Tibial artery (tissue), 4 donors: ENCODE results near the gene NLGN1.

Source experiments
- DNase-seq, 2 donors: peaks; one replicate each; pipeline ENCODE4 v3.0.0-alpha.2; 2019
- H3K27ac ChIP-seq, 2 donors: fragments of 200-600 bp; sonication (generic) in 1 of 2; 1 replicate in 1 of 2; 2 replicates in 1 of 2; pipeline ENCODE4 v1.5.1; 2018 to 2019; ENCODE audit warnings: mild to moderate bottlenecking in 1 of 2
- H3K27me3 ChIP-seq, 2 donors: fragments of 200-600 bp; sonication (generic) in 1 of 2; one replicate each; pipeline versions ENCODE4 v1.5.1 to v1.6.0; 2016 to 2019
- H3K36me3 ChIP-seq, 3 donors: fragments of 200-600 bp; sonication (generic) in 2 of 3; one replicate each; pipeline ENCODE4 v1.5.1; 2016 to 2019; ENCODE audit warnings: mild to moderate bottlenecking in 2 of 3
- H3K4me1 ChIP-seq, 4 donors: fragments of 200-600 bp; sonication (generic) in 2 of 4; 1 replicate in 3 of 4; 2 replicates in 1 of 4; pipeline ENCODE4 v1.5.1; 2016 to 2019
- H3K4me3 ChIP-seq, 2 donors: fragments of 200-600 bp; sonication (generic) in 1 of 2; 1 replicate in 1 of 2; 2 replicates in 1 of 2; pipeline ENCODE4 v1.5.1; 2018 to 2019; ENCODE audit warnings: mild to moderate bottlenecking in 2 of 2
- H3K9me3 ChIP-seq, 3 donors: fragments of 200-600 bp; sonication (generic) in 1 of 3; one replicate each; pipeline ENCODE4 v1.5.1; 2016 to 2019
- intact Hi-C: fragments of 100-400 bp; cut with DNase I; formaldehyde crosslinking; loops from one replicate; pipeline ENCODE4 v1.15.0; 2023; ENCODE audit warnings: low total_unique reads
- TF ChIP-seq, protein P1 (sequence below), 2 experiments: fragments of 200-600 bp in 1 of 2; fragments of 450-650 bp in 1 of 2; IDR thresholded peaks; one replicate each; pipeline ENCODE4 v1.5.1; 2017 to 2019; ENCODE audit warnings: antibody characterized with exemption in 2 of 2, mild to moderate bottlenecking in 1 of 2, moderate library complexity in 1 of 2

The NLGN1 gene

DNA sequence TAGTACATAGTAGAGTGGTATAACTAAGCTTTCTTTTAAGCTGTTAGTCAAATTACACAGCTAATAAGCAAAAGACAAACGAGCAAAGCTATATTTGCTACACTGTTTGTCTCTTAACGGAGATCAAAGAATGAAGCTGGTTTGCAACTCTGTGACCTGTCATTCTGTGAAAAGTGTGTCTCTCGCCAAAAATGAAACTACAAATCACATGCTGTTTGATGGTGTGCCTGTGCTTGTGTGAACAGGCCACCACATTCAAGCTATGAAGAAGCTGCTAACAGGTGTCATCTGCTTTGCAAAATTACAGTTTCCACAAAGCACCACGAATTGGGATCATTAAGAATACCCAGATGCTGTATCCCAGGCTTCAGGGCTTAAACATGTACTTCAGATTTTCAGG, 793.8 kb downstream of the NLGN1 start:
- H3K4me1 ChIP-seq = no peaks in the 10 kb centered on the region
- no peaks in the 10 kb centered on the region for H3K27me3 ChIP-seq
- no peaks in the 10 kb centered on the region for H3K36me3 ChIP-seq
- TF ChIP-seq, protein P1, sequence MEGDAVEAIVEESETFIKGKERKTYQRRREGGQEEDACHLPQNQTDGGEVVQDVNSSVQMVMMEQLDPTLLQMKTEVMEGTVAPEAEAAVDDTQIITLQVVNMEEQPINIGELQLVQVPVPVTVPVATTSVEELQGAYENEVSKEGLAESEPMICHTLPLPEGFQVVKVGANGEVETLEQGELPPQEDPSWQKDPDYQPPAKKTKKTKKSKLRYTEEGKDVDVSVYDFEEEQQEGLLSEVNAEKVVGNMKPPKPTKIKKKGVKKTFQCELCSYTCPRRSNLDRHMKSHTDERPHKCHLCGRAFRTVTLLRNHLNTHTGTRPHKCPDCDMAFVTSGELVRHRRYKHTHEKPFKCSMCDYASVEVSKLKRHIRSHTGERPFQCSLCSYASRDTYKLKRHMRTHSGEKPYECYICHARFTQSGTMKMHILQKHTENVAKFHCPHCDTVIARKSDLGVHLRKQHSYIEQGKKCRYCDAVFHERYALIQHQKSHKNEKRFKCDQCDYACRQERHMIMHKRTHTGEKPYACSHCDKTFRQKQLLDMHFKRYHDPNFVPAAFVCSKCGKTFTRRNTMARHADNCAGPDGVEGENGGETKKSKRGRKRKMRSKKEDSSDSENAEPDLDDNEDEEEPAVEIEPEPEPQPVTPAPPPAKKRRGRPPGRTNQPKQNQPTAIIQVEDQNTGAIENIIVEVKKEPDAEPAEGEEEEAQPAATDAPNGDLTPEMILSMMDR (IDR thresholded peaks at IDR 0.05) = no peak
- intact Hi-C loops = no loop called here
- no peak overlapping the region for H3K27ac ChIP-seq
- no peaks in the 10 kb centered on the region for H3K9me3 ChIP-seq
- no peak for DNase-seq
- H3K4me3 ChIP-seq = no peak overlapping the region

DNA sequence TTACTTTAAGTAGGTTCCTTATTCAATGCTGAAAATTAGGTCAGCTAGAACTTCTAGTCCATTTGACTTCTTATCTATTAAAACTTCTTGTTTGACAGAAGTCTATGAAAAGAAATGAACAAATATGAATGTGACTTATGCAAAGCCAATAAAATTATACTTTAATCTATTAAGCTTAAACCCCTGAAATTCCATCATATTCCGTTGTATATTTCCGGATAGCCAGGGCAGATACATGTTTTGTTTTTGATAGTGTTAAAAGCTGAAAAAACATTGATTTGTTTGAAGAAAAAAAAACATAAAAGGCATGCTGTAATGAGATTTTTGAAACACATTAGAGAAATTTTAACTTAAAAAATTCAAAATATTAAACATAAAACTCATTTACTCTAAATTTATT, 794.4 kb downstream of the NLGN1 start:
- H3K4me3 ChIP-seq = no peak overlapping the region
- no peaks in the 10 kb centered on the region for H3K27me3 ChIP-seq
- DNase-seq = no peak
- no peaks in the 10 kb centered on the region for H3K36me3 ChIP-seq
- H3K27ac ChIP-seq = no peak overlapping the region
- intact Hi-C loops = no loop called here
- TF ChIP-seq, protein P1 (IDR thresholded peaks at IDR 0.05) = no peak
- H3K4me1 ChIP-seq = no peaks in the 10 kb centered on the region
- no peaks in the 10 kb centered on the region for H3K9me3 ChIP-seq

DNA sequence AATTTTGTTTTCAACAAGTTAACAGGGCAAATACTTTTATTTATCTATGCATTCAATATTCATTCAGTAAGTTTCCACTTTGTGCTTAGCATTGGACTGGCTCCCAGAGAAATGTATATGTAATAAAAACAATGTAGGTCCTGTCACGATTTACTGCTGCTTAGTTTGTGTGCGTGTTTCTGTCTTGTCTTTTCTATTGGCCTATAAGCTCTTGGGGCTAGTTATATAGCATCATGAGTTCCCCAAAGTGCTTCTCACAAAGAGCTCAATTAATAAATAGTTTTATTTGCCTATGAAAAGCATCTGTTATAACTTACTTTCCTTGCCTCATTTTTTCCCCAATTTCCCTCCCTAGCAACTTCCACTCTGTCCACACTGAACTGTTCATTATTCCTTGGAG, 794.9 kb downstream of the NLGN1 start:
- intact Hi-C loops = no loop called here
- Histone ChIP-seq H3K36me3 (no peaks in the 10 kb centered on the region), H3K4me3 (no peak overlapping the region), H3K9me3 (no peaks in the 10 kb centered on the region), H3K4me1 (no peaks in the 10 kb centered on the region), H3K27ac (no peak overlapping the region), H3K27me3 (no peaks in the 10 kb centered on the region)
- TF ChIP-seq, protein P1 (IDR thresholded peaks at IDR 0.05) = no peak
- DNase-seq = no peak

DNA sequence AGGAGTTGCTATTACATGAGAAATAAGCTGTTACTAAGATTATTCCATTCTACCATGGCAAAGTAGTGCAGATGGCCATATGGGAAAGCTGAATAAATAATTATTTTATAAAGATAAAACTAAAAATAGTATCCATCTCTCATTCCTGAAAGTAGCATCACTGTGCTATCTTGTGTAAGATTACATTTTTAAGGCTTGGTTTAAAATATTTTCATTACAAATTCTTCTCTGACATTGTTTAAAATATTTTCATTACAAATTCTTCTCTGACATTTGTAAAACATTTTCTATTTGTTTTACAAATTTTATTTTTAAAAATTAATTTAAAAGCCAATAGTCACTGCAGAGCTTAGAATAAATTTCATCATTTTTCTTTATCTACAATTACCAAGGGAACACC, 796.1 kb downstream of the NLGN1 start:
- H3K36me3 ChIP-seq = no peaks in the 10 kb centered on the region
- DNase-seq = no peak
- intact Hi-C loops = no loop called here
- H3K4me3 ChIP-seq = no peak overlapping the region
- TF ChIP-seq, protein P1 (IDR thresholded peaks at IDR 0.05) = no peak
- H3K4me1 ChIP-seq = no peaks in the 10 kb centered on the region
- no peak overlapping the region for H3K27ac ChIP-seq
- H3K27me3 ChIP-seq = no peaks in the 10 kb centered on the region
- no peaks in the 10 kb centered on the region for H3K9me3 ChIP-seq

DNA sequence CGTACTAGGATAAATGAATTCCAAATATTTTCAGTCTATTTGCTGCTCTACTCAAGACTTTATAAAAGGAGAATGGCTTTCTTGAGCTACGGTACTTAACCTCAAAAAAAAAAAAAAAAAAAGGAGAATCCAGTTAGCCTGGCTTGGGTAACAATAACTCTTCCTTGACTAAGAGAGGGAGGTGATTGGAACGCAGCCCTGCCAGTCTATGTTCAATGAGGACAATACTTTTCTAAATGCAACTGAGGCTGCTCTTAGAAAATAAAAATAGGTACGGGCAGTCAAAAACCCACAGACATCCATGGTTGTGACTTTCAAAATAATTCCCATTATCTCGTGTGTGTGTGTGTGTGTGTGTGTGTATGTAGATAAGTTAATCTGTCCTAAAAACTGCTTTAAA, 799.9 kb downstream of the NLGN1 start:
- Histone ChIP-seq H3K4me1 (peaks cover 0 to 9% (median 0%) of the 10 kb centered on the region in 4 donors), H3K27ac (no peak overlapping the region), H3K4me3 (no peak overlapping the region), H3K9me3 (no peaks in the 10 kb centered on the region), H3K27me3 (no peaks in the 10 kb centered on the region), H3K36me3 (no peaks in the 10 kb centered on the region)
- TF ChIP-seq, protein P1 (IDR thresholded peaks at IDR 0.05) = no peak
- intact Hi-C loops = no loop called here
- no peak for DNase-seq

DNA sequence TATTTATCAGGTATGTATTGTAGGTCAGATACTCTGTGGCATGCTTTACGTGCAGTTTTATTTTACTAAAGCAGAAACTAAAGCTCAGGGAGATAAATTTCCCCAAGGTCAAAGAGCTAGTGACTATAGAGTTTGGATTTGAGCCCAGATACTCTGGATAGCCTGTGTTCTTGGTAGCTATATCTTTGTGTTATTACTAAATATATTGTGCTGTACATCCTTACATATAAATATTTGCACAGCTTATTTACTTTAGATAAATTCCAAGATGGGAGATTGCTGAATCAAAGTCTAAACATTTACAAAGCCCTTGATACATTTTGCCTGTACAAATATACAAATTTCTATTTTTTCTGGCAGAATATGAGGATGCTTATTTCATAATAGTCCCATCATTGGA, 800.7 kb downstream of the NLGN1 start:
- TF ChIP-seq, protein P1 (IDR thresholded peaks at IDR 0.05) = no peak
- Histone ChIP-seq H3K4me1 (peaks cover 0 to 17% (median 0%) of the 10 kb centered on the region in 4 donors), H3K4me3 (no peak overlapping the region), H3K9me3 (no peaks in the 10 kb centered on the region), H3K27ac (no peak overlapping the region), H3K36me3 (no peaks in the 10 kb centered on the region), H3K27me3 (no peaks in the 10 kb centered on the region)
- intact Hi-C loops = no loop called here
- DNase-seq = no peak
